CD4-positive, alpha-beta memory T cell (primary cell): ENCODE data around the gene CSDE1. TPM values are rescaled to one million over a fixed set of nuclear protein-coding genes. Genes with fewer than 3 reads are reported as not detected.
A peak's percentile ranks its signal among the peaks of the same experiment; 100 is the strongest.

Experiments
- CTCF ChIA-PET: fragments of 350-600 bp; sonication (Branson Sonifier 250); formaldehyde crosslinking; loops from one replicate; lab custom pipeline; 2021; ENCODE audit warnings: inconsistent platforms; ENCODE audit not compliant: partially characterized antibody; lab: Charles Lee
- POLR2A ChIA-PET: fragments of 350-600 bp; sonication (Branson Sonifier 250); formaldehyde crosslinking; loops from one replicate; lab custom pipeline; 2021; ENCODE audit not compliant: partially characterized antibody; lab: Charles Lee
- DNase-seq, 5 donors: peaks; one replicate each; pipeline versions ENCODE4 v3.0.0 to v3.0.0-alpha.2; 2020 to 2022; ENCODE audit warnings: mixed read lengths in 1 of 5
- H3K27ac ChIP-seq: one replicate; pipeline ENCODE4 v1.7.0; 2013; ENCODE audit warnings: low read depth, low read length
- H3K27me3 ChIP-seq: 2 replicates; pipeline ENCODE4 v1.7.0; 2013; ENCODE audit warnings: mild to moderate bottlenecking, low read length, moderate library complexity; ENCODE audit not compliant: insufficient read depth
- H3K36me3 ChIP-seq: 2 replicates; pipeline ENCODE4 v1.7.0; 2013; ENCODE audit warnings: mild to moderate bottlenecking, low read length, moderate library complexity; ENCODE audit not compliant: insufficient read depth
- H3K4me1 ChIP-seq: 2 replicates; pipeline ENCODE4 v1.7.0; 2013; ENCODE audit warnings: mild to moderate bottlenecking, low read length, moderate library complexity; ENCODE audit not compliant: insufficient read depth
- H3K4me3 ChIP-seq, 2 donors: one replicate each; pipeline ENCODE4 v1.7.0; 2013; ENCODE audit warnings: low read length in 2 of 2, mild to moderate bottlenecking in 1 of 2
- H3K9me3 ChIP-seq, 2 donors: one replicate each; pipeline ENCODE4 v1.7.0; 2013; ENCODE audit warnings: low read length in 2 of 2, control low read depth in 1 of 2; ENCODE audit not compliant: control insufficient read depth in 1 of 2
- H3K27ac Mint-ChIP-seq, 7 donors: one replicate each; pipeline ENCODE4 v1.8.0; 2020 to 2021; ENCODE audit warnings: mixed read lengths in 7 of 7, mild to moderate bottlenecking in 6 of 7, inconsistent platforms in 3 of 7, moderate library complexity in 3 of 7
- H3K27me3 Mint-ChIP-seq, 2 donors: one replicate each; pipeline ENCODE4 v1.8.0; 2020 to 2021; ENCODE audit warnings: mixed read lengths in 2 of 2
- H3K36me3 Mint-ChIP-seq, 2 donors: one replicate each; pipeline ENCODE4 v1.8.0; 2020 to 2021; ENCODE audit warnings: mixed read lengths in 2 of 2, inconsistent platforms in 1 of 2, mild to moderate bottlenecking in 1 of 2
- H3K4me1 Mint-ChIP-seq, 4 donors: one replicate each; pipeline ENCODE4 v1.8.0; 2020 to 2021; ENCODE audit warnings: mixed read lengths in 4 of 4, mild to moderate bottlenecking in 1 of 4
- H3K4me3 Mint-ChIP-seq, 8 donors: one replicate each; pipeline ENCODE4 v1.8.0; 2020 to 2021; ENCODE audit warnings: mixed read lengths in 8 of 8, mild to moderate bottlenecking in 7 of 8, moderate library complexity in 6 of 8, inconsistent platforms in 3 of 8
- H3K9me3 Mint-ChIP-seq, 8 donors: one replicate each; pipeline ENCODE4 v1.8.0; 2020 to 2021; ENCODE audit warnings: mixed read lengths in 8 of 8, mild to moderate bottlenecking in 5 of 8, inconsistent platforms in 3 of 8, moderate library complexity in 1 of 8
- intact Hi-C: fragments of 100-400 bp; cut with micrococcal nuclease; formaldehyde crosslinking; loops from one replicate; pipeline ENCODE4 v1.15.1; 2023
- polyA plus RNA-seq, 2 donors: library from polyadenylated mRNA; unstranded; fragments of 300-500 nt; fragmentation: Illumina TruSeq; gene quantifications; one replicate each; pipeline ENCODE4 v1.2.3, GENCODE V29; 2021
- total RNA-seq, 2 experiments: library from RNA; stranded (reverse); gene quantifications; one replicate each; pipeline ENCODE4 v1.2.3, GENCODE V29; 2021

Gene CSDE1
- total and polyA plus RNA-seq, 4 experiments from 2014 or later: 391 to 559 (median 487) TPM

- H3K4me1 Mint-ChIP-seq: peaks cover 10 to 25% (median 19%) of the 10 kb centered on the region in 4 donors
- Histone ChIP-seq H3K9me3 (no peaks in the 10 kb centered on the region), H3K27ac (no peak overlapping the region), H3K36me3 (peaks cover 33% of the 10 kb centered on the region), H3K4me3 (no peak overlapping the region), H3K27me3 (no peaks in the 10 kb centered on the region), H3K4me1 (peaks cover 21% of the 10 kb centered on the region)
- no peaks in the 10 kb centered on the region for H3K27me3 Mint-ChIP-seq
- H3K4me3 Mint-ChIP-seq: no peak overlapping the region
- ChIA-PET CTCF (no interaction called here), POLR2A (interaction anchor here (1.0 kb wide), 1 partner anchor 202 kb away, joined by 4 read pairs; the partner anchor contains the start of gene TRIM33)
- H3K36me3 Mint-ChIP-seq: peaks cover 23 to 67% of the 10 kb centered on the region in 2 donors
- DNase-seq: no peak
- no peaks in the 10 kb centered on the region for H3K9me3 Mint-ChIP-seq
- H3K27ac Mint-ChIP-seq: peak overlapping the region in 1 of 7 donors; percentile 62
- intact Hi-C loops: no loop called here
Measured at GRCh38 chr1:114712977-114713376, 44.8 kb downstream of the CSDE1 start.

GRCh38 chr1:114710360-114710759, 47.4 kb downstream of the CSDE1 start:
- intact Hi-C loops: no loop called here
- H3K27ac Mint-ChIP-seq: peak overlapping the region in 1 of 7 donors; percentile 83
- H3K36me3 Mint-ChIP-seq: peaks cover 34 to 67% of the 10 kb centered on the region in 2 donors
- DNase-seq: no peak
- Histone ChIP-seq H3K4me3 (no peak overlapping the region), H3K36me3 (peaks cover 41% of the 10 kb centered on the region), H3K4me1 (peaks cover 1% of the 10 kb centered on the region), H3K9me3 (no peaks in the 10 kb centered on the region), H3K27me3 (no peaks in the 10 kb centered on the region), H3K27ac (no peak overlapping the region)
- no peak overlapping the region for H3K4me3 Mint-ChIP-seq
- CTCF ChIA-PET: no interaction called here
- H3K27me3 Mint-ChIP-seq: no peaks in the 10 kb centered on the region
- no peaks in the 10 kb centered on the region for H3K9me3 Mint-ChIP-seq
- peaks cover 0 to 5% (median 4%) of the 10 kb centered on the region in 4 donors for H3K4me1 Mint-ChIP-seq
- POLR2A ChIA-PET: no interaction called here

- no peaks in the 10 kb centered on the region for H3K4me1 ChIP-seq
- H3K9me3 ChIP-seq: no peaks in the 10 kb centered on the region
- H3K27ac Mint-ChIP-seq: peak overlapping the region in 1 of 7 donors; percentile 59
- no peak for DNase-seq
- POLR2A ChIA-PET: no interaction called here
- no peak overlapping the region for H3K4me3 ChIP-seq
- H3K4me1 Mint-ChIP-seq: no peaks in the 10 kb centered on the region
- CTCF ChIA-PET: interaction anchor here (1.3 to 1.7 kb wide), 2 partner anchors 8 to 38 kb away, joined by 4 to 5 read pairs; no protein-coding TSS in a partner anchor
- no peaks in the 10 kb centered on the region for H3K9me3 Mint-ChIP-seq
- H3K36me3 ChIP-seq: peaks cover 32% of the 10 kb centered on the region
- H3K36me3 Mint-ChIP-seq: peaks cover 27 to 54% of the 10 kb centered on the region in 2 donors
- no peak overlapping the region for H3K27ac ChIP-seq
- H3K27me3 ChIP-seq: no peaks in the 10 kb centered on the region
- H3K4me3 Mint-ChIP-seq: no peak overlapping the region
- no peaks in the 10 kb centered on the region for H3K27me3 Mint-ChIP-seq
- intact Hi-C loops: no loop called here
Measured at GRCh38 chr1:114707604-114708003, 50.2 kb downstream of the CSDE1 start.

GRCh38 chr1:114703242-114703641, 54.5 kb downstream of the CSDE1 start:
- no peak overlapping the region for H3K27ac ChIP-seq
- Mint-ChIP-seq H3K4me1 (no peaks in the 10 kb centered on the region), H3K36me3 (peaks cover 16 to 26% of the 10 kb centered on the region in 2 donors), H3K4me3 (no peak overlapping the region), H3K9me3 (no peaks in the 10 kb centered on the region), H3K27ac (no peak overlapping the region), H3K27me3 (peaks cover 0 to under 1% of the 10 kb centered on the region in 2 donors)
- H3K36me3 ChIP-seq: peaks cover 12% of the 10 kb centered on the region
- DNase-seq: no peak
- H3K9me3 ChIP-seq: no peaks in the 10 kb centered on the region
- no peaks in the 10 kb centered on the region for H3K4me1 ChIP-seq
- no peak overlapping the region for H3K4me3 ChIP-seq
- CTCF ChIA-PET: no interaction called here
- intact Hi-C loops: no loop called here
- POLR2A ChIA-PET: interaction anchor here (0.7 kb wide), 1 partner anchor 8 kb away, joined by 3 read pairs; the partner anchor contains the start of gene AMPD1
- no peaks in the 10 kb centered on the region for H3K27me3 ChIP-seq

- POLR2A ChIA-PET: interaction anchor here (0.7 kb wide), 1 partner anchor 8 kb away, joined by 3 read pairs; the partner anchor contains the start of gene AMPD1
- Mint-ChIP-seq H3K36me3 (peaks cover 12 to 21% of the 10 kb centered on the region in 2 donors), H3K4me1 (no peaks in the 10 kb centered on the region), H3K27ac (no peak overlapping the region), H3K9me3 (no peaks in the 10 kb centered on the region), H3K27me3 (peaks cover 0 to 1% of the 10 kb centered on the region in 2 donors), H3K4me3 (no peak overlapping the region)
- no peaks in the 10 kb centered on the region for H3K4me1 ChIP-seq
- intact Hi-C loops: no loop called here
- no peak overlapping the region for H3K27ac ChIP-seq
- H3K9me3 ChIP-seq: no peaks in the 10 kb centered on the region
- CTCF ChIA-PET: no interaction called here
- H3K4me3 ChIP-seq: no peak overlapping the region
- no peaks in the 10 kb centered on the region for H3K27me3 ChIP-seq
- no peak for DNase-seq
- peaks cover 7% of the 10 kb centered on the region for H3K36me3 ChIP-seq
Measured at GRCh38 chr1:114702737-114703136, 55.0 kb downstream of the CSDE1 start.

GRCh38 chr1:114701931-114702330, 55.9 kb downstream of the CSDE1 start:
- Histone ChIP-seq H3K27me3 (no peaks in the 10 kb centered on the region), H3K4me1 (no peaks in the 10 kb centered on the region), H3K9me3 (no peaks in the 10 kb centered on the region), H3K36me3 (no peaks in the 10 kb centered on the region), H3K4me3 (no peak overlapping the region), H3K27ac (no peak overlapping the region)
- CTCF ChIA-PET: no interaction called here
- DNase-seq: no peak
- Mint-ChIP-seq H3K9me3 (no peaks in the 10 kb centered on the region), H3K27ac (no peak overlapping the region), H3K4me1 (no peaks in the 10 kb centered on the region), H3K27me3 (peaks cover 0 to 1% of the 10 kb centered on the region in 2 donors), H3K36me3 (peaks cover 4 to 13% of the 10 kb centered on the region in 2 donors), H3K4me3 (no peak overlapping the region)
- POLR2A ChIA-PET: no interaction called here
- intact Hi-C loops: no loop called here

GRCh38 chr1:114700036-114700600, 57.7 kb downstream of the CSDE1 start:
- H3K27me3 Mint-ChIP-seq: peaks cover 1 to 2% of the 10 kb centered on the region in 2 donors
- CTCF ChIA-PET: no interaction called here
- intact Hi-C loops: no loop called here

More at GRCh38 chr1:114700036-114700600, 57.7 kb downstream of the CSDE1 start:
- Histone ChIP-seq H3K9me3 (no peaks in the 10 kb centered on the region), H3K4me3 (no peak overlapping the region), H3K36me3 (no peaks in the 10 kb centered on the region), H3K27me3 (no peaks in the 10 kb centered on the region), H3K4me1 (no peaks in the 10 kb centered on the region), H3K27ac (no peak overlapping the region)
- POLR2A ChIA-PET: no interaction called here
- Mint-ChIP-seq H3K4me1 (no peaks in the 10 kb centered on the region), H3K9me3 (no peaks in the 10 kb centered on the region), H3K36me3 (no peaks in the 10 kb centered on the region), H3K27ac (no peak overlapping the region), H3K4me3 (no peak overlapping the region)
- no peak for DNase-seq
